Omental fat pad (tissue), 4 donors: ENCODE measurements around the gene HOXC10. TPM values are rescaled to one million over a fixed set of nuclear protein-coding genes. Genes with fewer than 3 reads are reported as not detected.

ENCODE experiments used
- ATAC-seq: fragments of 150-250 bp; one replicate; pipeline ENCODE4 v1.9.1; 2016; ENCODE audit warnings: mild to moderate bottlenecking, moderate library complexity; ENCODE audit not compliant: low FRiP score
- DNase-seq: peaks from one replicate; pipeline ENCODE4 v3.0.0-alpha.2; 2019; ENCODE audit warnings: low spot score
- CTCF ChIP-seq, 3 donors: fragments of 450-650 bp; IDR thresholded peaks; one replicate each; pipeline ENCODE4 v1.5.1; 2016 to 2017; ENCODE audit warnings: antibody characterized with exemption in 3 of 3, mild to moderate bottlenecking in 3 of 3, moderate library complexity in 2 of 3
- total RNA-seq, 4 donors: library from RNA; depleted of rRNA; stranded (reverse); fragments of >200 nt; gene quantifications; one replicate each; pipeline ENCODE4 v1.1.0, GENCODE V29; 2016

Gene HOXC10
- total RNA-seq, 4 donors from 2014 or later = not detected

DNA sequence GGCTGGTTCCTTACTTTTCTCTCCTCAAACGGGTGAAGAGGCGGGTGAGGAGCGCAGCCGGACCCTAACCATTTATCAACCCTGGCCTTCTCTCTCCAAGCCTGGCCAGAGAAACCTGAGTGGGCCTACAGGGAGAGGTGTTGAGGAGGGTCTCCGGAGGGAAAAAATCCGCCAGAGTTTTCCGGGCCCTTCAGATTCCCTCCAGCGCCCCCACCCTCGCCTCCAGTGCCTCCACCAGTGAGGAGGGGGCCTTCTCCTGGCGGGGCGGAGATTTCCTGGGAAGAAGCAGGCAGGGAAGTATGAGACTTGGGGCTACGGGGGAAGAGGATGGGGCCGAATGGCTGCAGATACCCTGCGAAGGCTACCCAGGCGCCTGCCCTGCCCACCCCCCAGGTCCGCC lies 46.5 kb downstream of the HOXC10 start:
- no peak for DNase-seq
- TF ChIP-seq CTCF (IDR thresholded peaks at IDR 0.05) = no peak
- no peak for ATAC-seq

DNA sequence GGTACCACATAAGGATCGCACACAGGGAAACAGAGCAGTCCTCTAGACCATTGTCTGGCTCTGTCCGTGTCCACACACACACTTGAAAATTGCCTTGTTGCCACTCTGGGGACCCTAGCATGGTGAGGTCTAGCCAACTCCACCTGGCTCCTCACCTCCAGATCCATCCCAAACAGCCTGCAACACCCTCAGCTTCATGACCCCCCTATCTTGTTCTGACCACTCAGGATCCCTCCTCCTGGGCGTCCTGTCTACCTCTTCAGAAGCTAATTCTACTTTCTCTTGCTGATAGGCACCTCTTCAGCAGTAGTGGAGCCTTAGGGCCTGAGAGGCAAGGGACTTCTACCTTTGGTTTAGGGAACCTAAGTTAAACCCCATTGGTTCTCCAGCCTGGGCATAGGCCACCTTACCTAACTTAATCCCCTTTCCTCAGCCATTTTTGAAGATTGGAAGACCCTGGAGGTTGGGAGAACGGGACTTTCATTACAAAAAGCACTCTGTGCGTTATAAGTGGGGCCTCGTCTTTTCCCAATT lies 47.2 kb downstream of the HOXC10 start:
- no peak for DNase-seq
- no peak for ATAC-seq
- no peak for TF ChIP-seq CTCF (IDR thresholded peaks at IDR 0.05)

DNA sequence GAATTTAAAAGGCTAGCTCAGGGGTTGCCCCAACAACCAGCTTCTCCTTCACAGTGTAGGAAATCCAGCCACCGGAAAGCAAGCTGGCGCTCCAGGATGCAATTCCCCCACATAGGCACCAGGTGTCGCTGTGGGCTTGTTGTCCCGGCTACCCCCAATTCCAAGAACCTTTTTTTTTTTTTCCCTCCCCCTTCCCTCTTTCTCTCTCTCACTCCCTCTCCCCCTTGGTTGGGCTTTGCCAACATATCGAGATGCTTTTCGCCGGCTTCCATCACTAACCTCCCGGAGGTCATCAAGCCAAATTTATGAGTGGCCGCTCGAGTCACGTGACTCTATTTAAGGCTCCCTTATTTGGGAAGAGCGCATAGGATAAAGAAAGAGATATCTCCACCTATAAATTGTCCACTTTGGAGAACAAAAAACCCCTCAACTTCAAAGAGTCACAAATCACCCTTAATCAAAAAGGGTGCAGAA lies 47.7 kb downstream of the HOXC10 start, which contains the start of gene HOXC5:
HOXC5 (plus strand) TSS at position 424 of the 474 bp plus-strand sequence. CDS start 73 bp downstream, outside the sequence.
- TF ChIP-seq CTCF (IDR thresholded peaks at IDR 0.05) = peak in 2 of 3 donors; percentile 45 to 87
- ATAC-seq = peak; percentile 17
- no peak for DNase-seq

DNA sequence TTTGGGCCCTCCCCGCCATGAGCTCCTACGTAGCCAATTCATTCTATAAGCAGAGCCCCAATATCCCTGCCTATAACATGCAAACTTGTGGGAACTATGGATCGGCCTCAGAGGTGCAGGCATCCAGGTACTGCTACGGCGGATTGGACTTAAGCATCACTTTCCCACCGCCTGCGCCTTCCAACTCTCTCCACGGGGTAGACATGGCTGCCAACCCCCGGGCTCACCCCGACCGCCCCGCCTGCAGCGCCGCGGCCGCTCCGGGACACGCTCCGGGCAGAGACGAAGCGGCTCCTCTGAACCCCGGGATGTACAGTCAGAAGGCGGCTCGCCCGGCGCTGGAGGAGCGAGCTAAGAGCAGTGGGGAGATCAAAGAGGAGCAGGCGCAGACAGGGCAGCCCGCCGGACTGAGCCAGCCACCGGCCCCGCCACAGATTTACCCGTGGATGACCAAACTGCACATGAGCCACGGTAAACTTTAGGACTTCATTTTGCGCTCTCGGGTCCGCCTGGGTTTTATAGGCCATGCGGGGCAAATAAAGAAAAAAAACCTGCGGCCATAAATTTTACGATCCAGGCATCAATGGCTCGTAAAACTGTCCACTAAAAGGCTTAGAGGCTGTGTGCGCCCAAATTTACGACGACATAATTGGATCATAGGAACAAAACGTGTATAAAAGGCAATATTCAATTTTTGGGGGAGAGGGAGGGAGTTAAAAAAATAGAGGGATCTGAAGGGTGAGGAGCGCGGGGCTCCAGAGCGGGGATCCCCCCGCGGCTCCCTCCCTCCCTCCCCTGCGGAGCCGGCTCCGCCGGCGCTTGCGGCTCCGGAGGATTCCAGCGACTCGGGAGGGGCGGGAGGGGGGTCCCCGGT lies 48.4 kb downstream of the HOXC10 start:
- no peak for TF ChIP-seq CTCF (IDR thresholded peaks at IDR 0.05)

DNA sequence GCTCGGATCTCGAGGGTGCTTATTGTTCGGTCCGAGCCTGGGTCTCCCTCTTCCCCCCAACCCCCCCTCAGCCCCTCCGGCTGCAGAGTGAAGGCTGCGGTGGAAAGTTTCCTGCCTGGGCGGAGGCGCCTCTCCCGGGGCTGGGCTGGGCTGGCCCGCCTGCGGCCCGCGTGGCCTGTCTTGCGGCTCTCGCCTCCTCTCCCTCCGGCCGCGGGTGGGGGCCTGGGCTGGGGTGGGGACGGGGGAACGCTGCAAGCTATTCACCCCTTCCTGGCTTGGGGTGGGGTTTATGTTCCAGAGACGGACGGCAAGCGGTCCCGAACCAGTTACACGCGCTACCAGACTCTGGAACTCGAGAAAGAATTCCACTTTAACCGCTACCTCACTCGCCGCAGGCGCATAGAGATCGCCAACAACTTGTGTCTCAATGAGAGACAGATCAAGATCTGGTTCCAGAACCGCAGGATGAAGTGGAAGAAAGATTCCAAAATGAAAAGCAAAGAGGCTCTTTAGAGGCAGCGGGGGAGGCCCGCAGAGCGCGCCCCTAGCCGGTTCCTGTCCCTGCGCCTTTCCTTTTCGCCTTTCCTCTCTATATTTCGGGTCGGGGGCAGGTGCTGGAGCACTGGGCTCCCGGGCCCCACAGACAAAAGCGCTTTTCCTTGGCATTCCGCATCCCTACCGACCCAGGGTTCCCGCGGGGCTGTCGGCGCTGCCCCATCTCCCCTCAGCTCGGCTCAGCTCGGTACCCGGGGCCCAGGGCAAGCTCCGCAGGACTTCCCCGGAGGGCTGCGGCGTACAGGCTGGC lies 49.2 kb downstream of the HOXC10 start:
- no peak for DNase-seq
- TF ChIP-seq CTCF (IDR thresholded peaks at IDR 0.05) = no peak
- ATAC-seq = no peak

More for the DNA sequence above, 48.4 kb downstream of the HOXC10 start:
- ATAC-seq (peak; percentile 24), DNase-seq (no peak)

DNA sequence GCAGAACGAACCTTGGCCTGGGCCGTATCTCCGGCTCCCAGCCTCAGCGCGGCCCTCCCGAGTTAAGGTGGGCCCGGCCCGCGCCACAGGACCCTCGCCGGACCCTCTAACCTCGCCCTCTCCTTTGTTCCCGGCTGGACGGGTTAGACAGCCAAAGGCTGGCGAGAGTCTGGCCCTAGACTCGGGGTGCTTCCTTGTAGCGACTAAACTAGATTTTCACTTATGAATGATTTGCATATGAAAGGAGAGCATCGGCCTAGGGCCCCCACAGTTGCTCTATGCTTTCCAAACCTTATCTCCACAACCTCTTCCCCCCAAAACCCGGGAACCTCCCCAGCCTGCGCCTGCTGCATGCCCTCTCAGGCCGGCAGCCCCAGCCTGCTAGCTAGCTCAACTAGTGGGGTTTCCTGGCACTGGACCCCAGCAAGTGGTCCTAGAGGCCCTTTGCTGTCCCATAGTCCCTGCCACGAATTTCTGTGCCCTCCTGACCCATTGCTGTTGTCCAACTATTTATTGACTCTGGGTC lies 49.9 kb downstream of the HOXC10 start:
- ATAC-seq (no peak), DNase-seq (no peak)
- TF ChIP-seq CTCF (IDR thresholded peaks at IDR 0.05) = no peak
